GM19372 (cell line): ENCODE results near the gene CPNE6.
A peak's percentile ranks its signal among the peaks of the same experiment; 100 is the strongest.

Source experiments
- ATAC-seq: cut with Tn5 transposase; IDR thresholded peaks from one replicate; pipeline ENCODE4 v1.9.1; 2021; ENCODE audit warnings: mild to moderate bottlenecking, low read depth, moderate library complexity; ENCODE audit not compliant: unreplicated experiment

Gene CPNE6

DNA sequence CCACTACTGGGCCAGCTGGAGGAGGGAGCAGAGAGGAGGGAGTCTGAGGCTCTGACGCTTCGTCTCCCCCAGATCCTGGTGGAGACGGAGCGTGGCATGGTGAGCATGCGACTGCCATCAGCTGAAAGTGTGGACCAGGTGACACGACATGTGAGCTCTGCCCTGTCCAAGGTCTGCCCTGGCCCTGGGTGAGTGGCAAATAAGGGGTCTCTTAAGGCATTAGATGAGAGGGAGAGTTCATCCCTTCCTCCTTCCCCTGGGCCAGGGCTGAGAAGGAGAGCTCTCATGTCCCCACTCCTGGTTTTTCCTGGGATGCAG is 17.1 kb upstream of the CPNE6 start:
- ATAC-seq, result no peak

- ATAC-seq, result no peak
These were observed 16.7 kb upstream of the CPNE6 start for GRCh38 chr14:24054646-24055045.

DNA sequence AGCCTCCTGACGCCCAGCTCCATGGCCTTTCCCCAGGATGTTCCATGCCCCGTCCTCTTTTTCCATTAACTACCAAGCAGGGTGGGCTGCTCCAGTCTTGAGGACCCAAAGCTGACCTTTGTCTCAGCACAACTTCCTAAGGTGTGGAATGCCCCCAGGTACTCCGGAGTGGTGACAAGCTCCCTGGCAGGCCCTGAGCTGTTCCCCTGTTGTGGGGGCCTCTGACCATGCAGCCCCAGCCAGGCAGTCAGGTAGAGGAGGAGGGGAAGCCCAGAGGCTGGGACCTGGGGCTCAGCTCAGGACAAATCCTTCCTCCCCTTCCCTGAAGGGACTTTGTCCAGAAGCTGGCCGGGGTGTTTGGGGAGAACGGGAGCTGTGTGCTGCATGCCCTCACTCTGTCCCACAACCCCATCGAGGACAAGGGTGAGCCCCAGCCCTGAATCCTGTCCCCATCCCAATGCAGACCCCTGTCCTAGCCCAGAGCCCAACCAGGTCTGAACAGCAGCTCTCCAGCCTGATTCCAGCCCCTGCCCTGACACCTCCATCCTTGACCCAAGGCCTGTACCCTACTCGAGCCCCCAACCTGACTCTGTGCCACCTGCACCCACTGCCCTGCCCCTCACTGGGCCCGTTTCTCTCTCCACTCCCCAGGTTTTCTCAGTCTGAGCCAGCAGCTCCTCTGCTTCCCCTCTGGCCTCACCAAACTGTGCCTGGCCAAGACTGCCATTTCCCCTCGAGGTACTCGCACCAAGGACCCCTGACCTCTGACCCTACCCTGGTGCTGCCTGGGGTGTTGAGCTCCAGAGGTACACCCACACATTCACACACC is 15.2 kb upstream of the CPNE6 start:
- no peak for ATAC-seq

DNA sequence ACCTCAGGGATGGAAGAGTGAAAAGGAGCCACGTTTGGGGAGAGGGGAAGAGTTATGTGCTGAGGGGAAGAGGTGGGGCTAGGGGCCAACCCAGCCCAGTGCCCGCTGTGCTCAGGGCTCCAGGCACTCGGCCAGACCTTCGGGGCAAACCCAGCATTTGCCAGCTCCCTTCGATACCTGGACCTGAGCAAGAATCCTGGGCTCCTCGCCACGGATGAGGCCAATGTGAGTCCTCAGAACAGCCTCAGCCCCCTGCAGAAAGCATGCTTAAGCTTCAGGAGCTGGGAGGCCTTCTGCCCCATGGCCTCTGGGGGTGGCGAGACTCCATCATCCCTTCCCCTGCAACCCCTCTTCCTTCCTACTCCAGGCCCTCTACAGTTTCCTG is 14.6 kb upstream of the CPNE6 start:
- ATAC-seq, result no peak

DNA sequence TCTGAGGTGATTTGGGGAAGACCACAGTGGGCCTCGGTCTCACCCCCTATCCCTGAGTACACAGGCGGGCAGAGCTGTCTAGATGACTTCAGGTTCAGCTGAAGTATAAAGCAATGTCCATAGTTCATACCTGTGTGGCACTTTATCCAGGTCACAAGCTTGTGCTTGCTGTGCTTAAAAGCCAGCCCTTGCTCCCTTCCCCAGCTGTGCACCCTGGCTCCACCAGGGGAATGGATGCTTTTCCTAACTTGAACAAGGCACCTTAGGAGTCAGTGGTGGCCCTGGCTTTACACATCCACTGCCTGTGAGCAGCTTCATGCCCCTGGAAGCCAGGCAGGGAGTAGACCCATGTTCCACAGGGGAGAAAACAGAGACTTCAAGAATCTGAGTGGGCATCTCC is 14.1 kb upstream of the CPNE6 start:
- no peak for ATAC-seq

DNA sequence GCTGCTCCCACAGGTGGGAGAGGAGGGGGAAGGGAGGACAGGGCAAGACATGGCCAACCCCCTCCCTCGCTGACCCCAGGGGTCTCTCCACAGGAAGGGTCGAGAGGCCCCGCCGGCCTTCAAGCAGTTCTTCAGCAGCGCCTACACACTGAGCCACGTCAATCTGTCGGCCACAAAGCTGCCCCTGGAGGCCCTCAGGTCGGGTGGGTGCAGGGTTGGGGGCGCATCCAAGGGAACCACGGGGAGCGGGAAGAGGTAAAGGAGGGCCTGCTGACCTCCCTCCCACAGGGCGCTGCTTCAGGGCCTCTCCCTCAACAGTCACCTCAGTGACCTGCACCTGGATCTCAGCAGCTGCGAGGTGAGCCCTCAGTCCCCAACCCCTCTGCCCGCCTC is 13.5 kb upstream of the CPNE6 start:
- no peak for ATAC-seq

DNA sequence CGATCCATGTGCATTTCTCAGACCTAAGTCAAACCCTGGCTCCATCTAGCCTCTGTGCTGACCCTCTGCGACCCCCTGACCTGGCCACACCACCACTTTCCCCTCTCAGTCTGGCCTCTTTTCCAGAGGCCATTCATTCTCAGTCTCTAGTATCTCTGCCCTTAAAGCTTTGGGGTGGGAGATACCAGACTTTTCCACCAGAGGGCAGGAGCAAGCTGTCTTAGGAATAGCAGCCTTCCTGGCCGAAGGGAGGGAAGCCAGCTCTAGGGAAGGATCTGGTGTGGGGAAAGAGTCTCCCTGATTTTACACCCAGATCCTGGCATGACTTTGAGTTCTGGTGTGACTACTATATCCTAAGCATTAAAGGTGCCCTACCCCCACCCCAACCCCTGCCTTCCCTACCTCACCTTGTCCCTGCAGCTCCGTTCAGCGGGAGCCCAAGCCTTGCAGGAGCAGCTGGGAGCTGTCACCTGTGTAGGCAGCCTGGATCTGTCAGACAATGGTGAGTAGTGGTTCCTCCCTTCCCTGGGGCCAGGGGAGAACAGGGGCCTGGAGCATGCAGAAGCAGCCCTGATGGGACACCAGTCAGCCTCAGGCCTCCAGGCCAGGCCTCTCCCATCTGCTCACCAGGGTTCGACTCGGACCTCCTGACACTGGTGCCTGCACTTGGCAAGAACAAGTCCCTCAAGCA is 13.0 kb upstream of the CPNE6 start:
- ATAC-seq, result peak; percentile 67

DNA sequence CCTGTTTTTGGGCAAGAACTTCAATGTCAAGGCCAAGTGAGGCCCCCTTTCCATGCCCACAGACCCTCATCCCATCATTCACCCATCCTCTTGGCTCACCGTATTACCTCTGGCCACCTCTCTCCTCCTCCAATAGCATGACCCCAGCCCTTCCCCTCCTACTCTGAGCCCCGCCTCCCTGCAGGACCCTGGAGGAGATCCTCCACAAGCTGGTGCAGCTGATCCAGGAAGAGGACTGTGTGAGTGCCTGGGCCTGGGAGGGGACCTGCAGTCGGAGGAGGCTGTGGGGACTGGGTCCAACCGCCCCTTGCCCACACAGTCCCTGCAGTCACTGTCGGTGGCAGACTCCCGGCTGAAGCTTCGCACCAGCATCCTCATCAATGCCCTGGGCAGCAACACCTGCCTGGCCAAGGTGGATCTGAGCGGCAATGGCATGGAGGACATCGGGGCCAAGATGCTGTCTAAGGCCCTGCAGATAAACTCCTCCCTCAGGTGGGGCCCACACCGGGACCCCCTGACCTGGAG is 12.3 kb upstream of the CPNE6 start:
- no peak for ATAC-seq

- ATAC-seq, result no peak
These were observed 11.4 kb upstream of the CPNE6 start for GRCh38 chr14:24059841-24060388.

DNA sequence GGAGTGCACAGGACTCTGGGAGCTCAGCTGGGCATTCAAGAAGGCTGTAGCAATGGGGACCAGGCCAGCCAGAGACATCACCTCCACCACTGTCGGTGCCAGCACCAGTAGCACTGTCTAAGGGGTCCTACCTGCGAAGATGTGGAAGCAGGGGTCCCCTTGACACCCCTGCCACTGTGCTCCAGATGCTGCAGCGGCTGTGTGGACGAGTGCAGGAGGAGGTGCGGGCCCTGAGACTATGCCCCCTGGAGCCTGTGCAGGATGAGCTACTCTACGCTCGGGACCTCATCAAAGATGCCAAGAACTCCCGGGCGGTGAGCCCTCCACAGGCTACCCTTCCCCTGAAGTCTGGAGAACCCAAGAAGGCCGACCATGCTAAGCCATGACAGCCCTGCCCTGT is 10.9 kb upstream of the CPNE6 start:
- ATAC-seq, result no peak

- no peak for ATAC-seq
These were observed 10.1 kb upstream of the CPNE6 start for GRCh38 chr14:24060984-24061913.

DNA sequence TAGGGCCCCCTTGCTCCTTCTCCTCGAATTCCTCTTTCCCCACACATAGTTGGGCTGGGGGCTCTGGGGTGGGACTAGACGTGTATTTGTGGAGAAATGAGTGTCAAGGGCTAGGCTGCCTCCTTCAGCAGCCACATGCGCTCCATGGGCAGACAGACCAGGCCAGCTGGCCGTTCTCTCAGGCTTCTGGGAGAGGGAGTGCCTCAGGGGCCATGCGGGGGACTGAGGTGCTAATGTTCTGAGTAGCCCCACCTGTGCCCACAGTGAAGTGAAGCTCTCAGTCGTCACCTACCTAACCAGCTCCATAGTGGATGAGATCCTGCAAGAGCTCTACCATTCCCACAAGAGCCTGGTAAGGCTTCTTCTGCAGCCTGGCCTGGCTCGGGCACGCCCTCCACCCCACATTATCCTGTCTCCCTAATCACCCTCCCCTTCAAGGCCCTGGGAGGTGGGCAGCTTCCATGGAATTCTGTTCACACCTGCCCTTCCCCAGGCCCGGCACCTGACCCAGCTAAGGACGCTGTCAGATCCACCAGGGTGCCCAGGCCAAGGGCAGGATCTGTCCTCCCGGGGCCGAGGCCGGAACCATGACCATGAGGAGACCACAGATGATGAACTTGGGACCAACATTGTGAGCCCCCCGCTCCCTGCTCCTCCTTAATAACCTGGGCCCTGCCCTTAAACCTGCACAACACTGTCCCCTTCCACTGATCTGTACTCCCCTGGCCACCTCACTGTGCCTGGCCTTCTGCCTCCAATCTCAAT is 9.0 kb upstream of the CPNE6 start:
- no peak for ATAC-seq

GRCh38 chr14:24063263-24063836 is 8.0 kb upstream of the CPNE6 start:
- ATAC-seq, result no peak

- no peak for ATAC-seq
These were observed 7.1 kb upstream of the CPNE6 start for GRCh38 chr14:24064091-24064795.

DNA sequence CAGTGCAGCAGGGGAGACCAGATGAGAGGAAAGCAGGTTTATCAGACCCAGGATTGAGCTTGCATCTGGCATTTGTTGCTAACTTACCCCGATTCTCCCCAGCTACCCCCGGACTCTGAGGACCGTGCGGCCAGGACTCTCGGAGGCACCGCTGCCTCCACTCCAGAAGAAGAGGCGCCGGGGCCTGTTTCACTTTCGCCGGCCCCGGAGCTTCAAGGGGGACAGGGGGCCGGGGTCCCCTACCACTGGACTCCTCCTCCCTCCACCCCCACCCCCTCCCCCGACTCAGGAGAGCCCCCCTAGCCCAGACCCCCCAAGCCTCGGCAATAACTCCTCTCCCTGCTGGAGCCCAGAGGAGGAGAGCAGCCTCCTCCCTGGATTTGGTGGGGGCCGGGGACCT is 6.5 kb upstream of the CPNE6 start:
- ATAC-seq, result no peak

GRCh38 chr14:24065408-24065807 is 6.0 kb upstream of the CPNE6 start:
- ATAC-seq, result no peak

GRCh38 chr14:24066496-24067132 is 4.7 kb upstream of the CPNE6 start:
- ATAC-seq, result no peak
